DND-41 (cell line): ENCODE measurements around the gene GLCE.

Experiments
- CTCF ChIP-seq: IDR thresholded peaks from 2 replicates; pipeline ENCODE4 v1.5.1; 2012; ENCODE audit warnings: borderline replicate concordance, low read length, moderate library complexity, mild to moderate bottlenecking; ENCODE audit not compliant: poor library complexity, severe bottlenecking; ENCODE audit errors: extremely low read depth
- EZH2 ChIP-seq: IDR thresholded peaks from 3 replicates; pipeline ENCODE4 v1.6.1; 2012; ENCODE audit warnings: borderline replicate concordance, low read depth, mild to moderate bottlenecking, moderate library complexity, low read length, inconsistent platforms; ENCODE audit not compliant: severe bottlenecking

- TF ChIP-seq CTCF (no peak), EZH2 (no peak)
These were observed 45.4 kb upstream of the GLCE start for GRCh38 chr15:69115031-69115430.
